Astrocyte of the cerebellum (primary cell): ENCODE data around the gene ZCCHC24.

Experiments
- DNase-seq: peaks from one replicate; pipeline ENCODE4 v3.0.0-alpha.2; 2011; ENCODE audit warnings: low read depth
- H3K4me3 ChIP-seq: 2 replicates; pipeline ENCODE4 v1.5.1; 2011; ENCODE audit warnings: mild to moderate bottlenecking, low read depth, low read length, moderate library complexity
- CTCF ChIP-seq: IDR thresholded peaks from 2 replicates; pipeline ENCODE4 v1.5.1; 2012; ENCODE audit warnings: low read length, low read depth, moderate library complexity, mild to moderate bottlenecking; ENCODE audit errors: missing control alignments
- in situ Hi-C: cut with HindIII; loops from 2 replicates; pipeline ENCODE4 v1.10.0; 2017; ENCODE audit warnings: low sequenced_read_pairs

ZCCHC24 gene

DNA sequence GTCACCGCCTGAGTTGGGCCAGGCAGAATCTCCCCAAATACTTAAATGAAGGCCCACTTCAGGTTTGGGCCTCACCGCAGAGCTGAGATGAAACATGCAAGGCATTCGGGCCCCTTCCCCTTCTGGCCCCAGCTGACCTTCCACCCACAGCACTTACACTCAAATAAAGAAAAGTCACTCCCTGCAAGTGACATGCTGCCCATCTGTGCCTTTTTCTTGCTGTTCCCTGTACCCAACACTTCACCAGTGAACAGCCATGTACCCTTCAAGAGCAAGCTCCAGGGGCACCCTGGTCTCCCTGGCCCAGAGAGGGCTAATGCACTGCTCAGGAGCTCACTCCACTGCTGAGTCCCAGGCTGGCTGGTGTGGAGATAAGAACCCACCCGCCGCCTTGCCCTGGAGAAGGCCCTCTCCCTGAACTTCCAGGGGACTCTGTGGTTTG is 40.7 kb downstream of the ZCCHC24 start:
- no peak for DNase-seq
- TF ChIP-seq CTCF = no peak
- in situ Hi-C loops = no loop called here
- no peak overlapping the region for H3K4me3 ChIP-seq

GRCh38 chr10:79404231-79404609 is 41.2 kb downstream of the ZCCHC24 start:
- in situ Hi-C loops = no loop called here
- no peak overlapping the region for H3K4me3 ChIP-seq
- TF ChIP-seq CTCF = no peak
- DNase-seq = peak; percentile 72

- TF ChIP-seq CTCF = no peak
- no peak overlapping the region for H3K4me3 ChIP-seq
- no peak for DNase-seq
- in situ Hi-C loops = no loop called here
These were observed 41.8 kb downstream of the ZCCHC24 start for GRCh38 chr10:79403441-79404230.

- in situ Hi-C loops = no loop called here
- no peak for TF ChIP-seq CTCF
- H3K4me3 ChIP-seq = no peak overlapping the region
- DNase-seq = no peak
These were observed 42.5 kb downstream of the ZCCHC24 start for GRCh38 chr10:79402951-79403350.

DNA sequence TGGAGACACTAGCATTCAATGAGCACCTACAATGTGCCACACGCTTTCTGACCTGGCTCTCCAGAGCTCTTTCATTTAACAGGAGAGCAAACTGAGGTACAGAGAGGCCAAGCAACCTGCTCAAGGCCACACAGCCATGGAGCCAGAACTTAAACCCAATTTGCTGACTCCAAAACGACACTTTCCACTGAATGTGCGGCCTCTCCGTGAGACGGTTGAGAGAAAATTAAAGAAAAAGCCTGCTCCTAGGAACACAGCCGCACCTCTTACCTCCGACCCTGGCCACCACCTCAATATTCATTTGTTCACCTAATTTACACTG is 42.8 kb downstream of the ZCCHC24 start:
- no peak overlapping the region for H3K4me3 ChIP-seq
- no peak for DNase-seq
- TF ChIP-seq CTCF = no peak
- in situ Hi-C loops = no loop called here

GRCh38 chr10:79401015-79401921 is 44.2 kb downstream of the ZCCHC24 start:
- no peak overlapping the region for H3K4me3 ChIP-seq
- no peak for TF ChIP-seq CTCF
- in situ Hi-C loops = no loop called here
- no peak for DNase-seq
